Liver (tissue), 9 donors: Measurements from ENCODE around the gene SCGB3A1. TPM values are rescaled to one million over a fixed set of nuclear protein-coding genes. Genes with fewer than 3 reads are reported as not detected.

Experiments
- DNase-seq: peaks from one replicate; pipeline ENCODE4 v3.0.0-alpha.2; 2017; ENCODE audit warnings: low spot score
- H3K27ac ChIP-seq, 2 donors: one replicate each; pipeline ENCODE4 v1.7.0; 2013; ENCODE audit warnings: inconsistent platforms in 2 of 2, low read length in 2 of 2, control low read depth in 1 of 2, low read depth in 1 of 2, mild to moderate bottlenecking in 1 of 2
- H3K27me3 ChIP-seq, 4 donors: one replicate each; pipeline versions ENCODE4 v1.6.1 to v1.7.0; 2013; ENCODE audit warnings: low read length in 3 of 4, inconsistent platforms in 1 of 4, mild to moderate bottlenecking in 1 of 4, moderate library complexity in 1 of 4; ENCODE audit not compliant: control insufficient read depth in 4 of 4, insufficient read depth in 4 of 4
- H3K36me3 ChIP-seq, 4 donors: one replicate each; pipeline versions ENCODE4 v1.6.1 to v1.7.0; 2013; ENCODE audit warnings: low read length in 3 of 4, mild to moderate bottlenecking in 3 of 4, low read depth in 1 of 4, moderate library complexity in 1 of 4; ENCODE audit not compliant: control insufficient read depth in 4 of 4, insufficient read depth in 3 of 4
- H3K4me1 ChIP-seq, 4 donors: one replicate each; pipeline versions ENCODE4 v1.6.1 to v1.7.0; 2013; ENCODE audit warnings: low read length in 3 of 4, mild to moderate bottlenecking in 3 of 4, moderate library complexity in 1 of 4; ENCODE audit not compliant: control insufficient read depth in 4 of 4, insufficient read depth in 4 of 4
- H3K4me3 ChIP-seq, 3 donors: one replicate each; pipeline versions ENCODE4 v1.6.1 to v1.7.0; 2013; ENCODE audit warnings: low read length in 3 of 3, control low read depth in 1 of 3, low read depth in 1 of 3, mild to moderate bottlenecking in 1 of 3
- H3K9ac ChIP-seq, 2 donors: one replicate each; pipeline ENCODE4 v1.7.0; 2013; ENCODE audit warnings: low read length in 2 of 2, mild to moderate bottlenecking in 2 of 2, moderate library complexity in 2 of 2, control low read depth in 1 of 2, low read depth in 1 of 2
- H3K9me3 ChIP-seq, 4 donors: one replicate each; pipeline versions ENCODE4 v1.6.1 to v1.7.0; 2013; ENCODE audit warnings: low read length in 3 of 4; ENCODE audit not compliant: control insufficient read depth in 4 of 4
- CTCF ChIP-seq: fragments of 150-350 bp; IDR thresholded peaks from 2 replicates; pipeline ENCODE4 v1.5.1; 2017; ENCODE audit warnings: improper control_type of control experiment, low read depth, low read length; ENCODE audit not compliant: missing input control
- EGR1 ChIP-seq, 2 donors: IDR thresholded peaks; 2 replicates each; pipeline ENCODE4 v1.6.1; 2016 to 2018; ENCODE audit warnings: antibody characterized with exemption in 2 of 2, low read depth in 2 of 2
- FOXA1 ChIP-seq: IDR thresholded peaks from 2 replicates; pipeline ENCODE4 v1.6.1; 2016; ENCODE audit warnings: antibody characterized with exemption
- FOXA2 ChIP-seq: IDR thresholded peaks from 2 replicates; pipeline ENCODE4 v1.6.1; 2016; ENCODE audit warnings: antibody characterized with exemption
- GABPA ChIP-seq, 2 donors: IDR thresholded peaks in 1 of 2; conservative IDR thresholded peaks in 1 of 2; 2 replicates each; pipeline ENCODE4 v1.6.1; 2016; ENCODE audit warnings: antibody characterized with exemption in 2 of 2, mild to moderate bottlenecking in 1 of 2, moderate library complexity in 1 of 2
- HNF4A ChIP-seq, 2 donors: conservative IDR thresholded peaks; 2 replicates each; pipeline ENCODE4 v1.6.1; 2016; ENCODE audit warnings: antibody characterized with exemption in 2 of 2, mild to moderate bottlenecking in 2 of 2
- HNF4G ChIP-seq: IDR thresholded peaks from 2 replicates; pipeline ENCODE4 v1.6.1; 2016; ENCODE audit warnings: antibody characterized with exemption
- NR2F2 ChIP-seq: IDR thresholded peaks from 2 replicates; pipeline ENCODE4 v1.6.1; 2016; ENCODE audit warnings: antibody characterized with exemption
- RXRA ChIP-seq, 2 donors: IDR thresholded peaks; 2 replicates each; pipeline ENCODE4 v1.6.1; 2017 to 2018; ENCODE audit warnings: antibody characterized with exemption in 2 of 2, mild to moderate bottlenecking in 1 of 2
- SP1 ChIP-seq: IDR thresholded peaks from 2 replicates; pipeline ENCODE4 v1.6.1; 2018; ENCODE audit warnings: antibody characterized with exemption, mild to moderate bottlenecking
- TAF1 ChIP-seq: conservative IDR thresholded peaks from 2 replicates; pipeline ENCODE4 v1.6.1; 2016; ENCODE audit warnings: antibody characterized with exemption, mild to moderate bottlenecking
- YY1 ChIP-seq: IDR thresholded peaks from 2 replicates; pipeline ENCODE4 v1.6.1; 2016; ENCODE audit warnings: antibody characterized with exemption, mild to moderate bottlenecking
- WGBS: extraction: QIAGEN DNeasy Blood & Tissue Kit; methylation state at CpG from one replicate; pipeline ENCODE4 v1.1.7; 2013; 5-methylcytosine and 5-hydroxymethylcytosine counted together
- polyA plus RNA-seq, 2 donors: library from polyadenylated mRNA; stranded (reverse) in 1 of 2; unstranded in 1 of 2; fragments of 200-250 nt in 1 of 2; fragments of >200 nt in 1 of 2; fragmentation: Nextera tagmentation in 1 of 2; extraction: Ambion mirVana in 1 of 2; gene quantifications; one replicate each; pipeline versions ENCODE4 v1.2.1 to v1.2.3, GENCODE V29; 2013 to 2015
- total RNA-seq, 2 donors: library from RNA; depleted of rRNA; stranded (reverse); fragments of >200 nt; gene quantifications; one replicate each; pipeline ENCODE4 v1.2.3, GENCODE V29; 2014
- TF ChIP-seq, protein P1 (sequence below): IDR thresholded peaks from 2 replicates; pipeline ENCODE4 v1.6.1; 2016; ENCODE audit warnings: antibody characterized with exemption
- TF ChIP-seq, protein P2 (sequence below): IDR thresholded peaks from 2 replicates; pipeline ENCODE4 v1.6.1; 2016; ENCODE audit warnings: antibody characterized with exemption
- TF ChIP-seq, protein P3 (sequence below): IDR thresholded peaks from 2 replicates; pipeline ENCODE4 v1.6.1; 2016; ENCODE audit warnings: antibody characterized with exemption
- TF ChIP-seq, protein P4 (sequence below): IDR thresholded peaks from 2 replicates; pipeline ENCODE4 v1.6.1; 2016; ENCODE audit warnings: antibody characterized with exemption, mild to moderate bottlenecking
- donor health status: healthy.
- donor health status: healthy.
- donor health status: healthy.
- donor health status: healthy.
- donor health status: healthy.

Gene SCGB3A1
- total and polyA plus RNA-seq, 4 donors, result 1.5 TPM; not detected in 2

- TF ChIP-seq CTCF (no peak), RXRA (IDR thresholded peaks at IDR 0.05) (no peak)
These were observed 28.7 kb upstream of the SCGB3A1 start (continued) for GRCh38 chr5:180620014-180620413.

GRCh38 chr5:180619563-180619915 lies 28.2 kb upstream of the SCGB3A1 start:
- peaks cover 3 to 8% (median 4%) of the 10 kb centered on the region in 4 donors for H3K4me1 ChIP-seq
- H3K9me3 ChIP-seq, result no peaks in the 10 kb centered on the region
- H3K27me3 ChIP-seq, result peaks cover 0 to 10% (median 0%) of the 10 kb centered on the region in 4 donors
- H3K9ac ChIP-seq, result no peak overlapping the region
- TF ChIP-seq NR2F2 (no peak), FOXA2 (no peak), EGR1 (IDR thresholded peaks at IDR 0.05; ENCODE audit: low read depth in 2 of 2) (no peak), FOXA1 (no peak)
- TF ChIP-seq, protein P1, sequence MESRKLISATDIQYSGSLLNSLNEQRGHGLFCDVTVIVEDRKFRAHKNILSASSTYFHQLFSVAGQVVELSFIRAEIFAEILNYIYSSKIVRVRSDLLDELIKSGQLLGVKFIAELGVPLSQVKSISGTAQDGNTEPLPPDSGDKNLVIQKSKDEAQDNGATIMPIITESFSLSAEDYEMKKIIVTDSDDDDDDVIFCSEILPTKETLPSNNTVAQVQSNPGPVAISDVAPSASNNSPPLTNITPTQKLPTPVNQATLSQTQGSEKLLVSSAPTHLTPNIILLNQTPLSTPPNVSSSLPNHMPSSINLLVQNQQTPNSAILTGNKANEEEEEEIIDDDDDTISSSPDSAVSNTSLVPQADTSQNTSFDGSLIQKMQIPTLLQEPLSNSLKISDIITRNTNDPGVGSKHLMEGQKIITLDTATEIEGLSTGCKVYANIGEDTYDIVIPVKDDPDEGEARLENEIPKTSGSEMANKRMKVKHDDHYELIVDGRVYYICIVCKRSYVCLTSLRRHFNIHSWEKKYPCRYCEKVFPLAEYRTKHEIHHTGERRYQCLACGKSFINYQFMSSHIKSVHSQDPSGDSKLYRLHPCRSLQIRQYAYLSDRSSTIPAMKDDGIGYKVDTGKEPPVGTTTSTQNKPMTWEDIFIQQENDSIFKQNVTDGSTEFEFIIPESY, result no peak
- 79% methylated on average over 22 of the region's 22 CpGs for WGBS
- no peak overlapping the region for H3K27ac ChIP-seq
- no peak for DNase-seq
- no peak overlapping the region for H3K4me3 ChIP-seq
- H3K36me3 ChIP-seq, result no peaks in the 10 kb centered on the region

- H3K4me1 ChIP-seq, result peaks cover 3 to 8% (median 4%) of the 10 kb centered on the region in 4 donors
- no peak overlapping the region for H3K27ac ChIP-seq
- TF ChIP-seq FOXA2 (no peak), YY1 (no peak), CTCF (no peak), FOXA1 (no peak), EGR1 (IDR thresholded peaks at IDR 0.05; ENCODE audit: low read depth in 2 of 2) (no peak), SP1 (no peak), HNF4A (conservative IDR thresholded peaks at IDR 0.05) (no peak), GABPA (IDR thresholded peaks at IDR 0.05 in 1 of 2, conservative IDR thresholded peaks at IDR 0.05 in 1 of 2) (no peak), TAF1 (no peak), HNF4G (no peak), NR2F2 (no peak)
- TF ChIP-seq, protein P2, sequence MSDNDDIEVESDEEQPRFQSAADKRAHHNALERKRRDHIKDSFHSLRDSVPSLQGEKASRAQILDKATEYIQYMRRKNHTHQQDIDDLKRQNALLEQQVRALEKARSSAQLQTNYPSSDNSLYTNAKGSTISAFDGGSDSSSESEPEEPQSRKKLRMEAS, result no peak
- TF ChIP-seq, protein P3, sequence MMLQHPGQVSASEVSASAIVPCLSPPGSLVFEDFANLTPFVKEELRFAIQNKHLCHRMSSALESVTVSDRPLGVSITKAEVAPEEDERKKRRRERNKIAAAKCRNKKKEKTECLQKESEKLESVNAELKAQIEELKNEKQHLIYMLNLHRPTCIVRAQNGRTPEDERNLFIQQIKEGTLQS, result no peak
- TF ChIP-seq, protein P4, sequence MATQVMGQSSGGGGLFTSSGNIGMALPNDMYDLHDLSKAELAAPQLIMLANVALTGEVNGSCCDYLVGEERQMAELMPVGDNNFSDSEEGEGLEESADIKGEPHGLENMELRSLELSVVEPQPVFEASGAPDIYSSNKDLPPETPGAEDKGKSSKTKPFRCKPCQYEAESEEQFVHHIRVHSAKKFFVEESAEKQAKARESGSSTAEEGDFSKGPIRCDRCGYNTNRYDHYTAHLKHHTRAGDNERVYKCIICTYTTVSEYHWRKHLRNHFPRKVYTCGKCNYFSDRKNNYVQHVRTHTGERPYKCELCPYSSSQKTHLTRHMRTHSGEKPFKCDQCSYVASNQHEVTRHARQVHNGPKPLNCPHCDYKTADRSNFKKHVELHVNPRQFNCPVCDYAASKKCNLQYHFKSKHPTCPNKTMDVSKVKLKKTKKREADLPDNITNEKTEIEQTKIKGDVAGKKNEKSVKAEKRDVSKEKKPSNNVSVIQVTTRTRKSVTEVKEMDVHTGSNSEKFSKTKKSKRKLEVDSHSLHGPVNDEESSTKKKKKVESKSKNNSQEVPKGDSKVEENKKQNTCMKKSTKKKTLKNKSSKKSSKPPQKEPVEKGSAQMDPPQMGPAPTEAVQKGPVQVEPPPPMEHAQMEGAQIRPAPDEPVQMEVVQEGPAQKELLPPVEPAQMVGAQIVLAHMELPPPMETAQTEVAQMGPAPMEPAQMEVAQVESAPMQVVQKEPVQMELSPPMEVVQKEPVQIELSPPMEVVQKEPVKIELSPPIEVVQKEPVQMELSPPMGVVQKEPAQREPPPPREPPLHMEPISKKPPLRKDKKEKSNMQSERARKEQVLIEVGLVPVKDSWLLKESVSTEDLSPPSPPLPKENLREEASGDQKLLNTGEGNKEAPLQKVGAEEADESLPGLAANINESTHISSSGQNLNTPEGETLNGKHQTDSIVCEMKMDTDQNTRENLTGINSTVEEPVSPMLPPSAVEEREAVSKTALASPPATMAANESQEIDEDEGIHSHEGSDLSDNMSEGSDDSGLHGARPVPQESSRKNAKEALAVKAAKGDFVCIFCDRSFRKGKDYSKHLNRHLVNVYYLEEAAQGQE, result no peak
- TF ChIP-seq, protein P1, result no peak
- DNase-seq, result no peak
- WGBS, result 21% methylated on average over 90 of the region's 90 CpGs
- H3K4me3 ChIP-seq, result peak overlapping the region in 1 of 3 donors; percentile 23
- no peaks in the 10 kb centered on the region for H3K9me3 ChIP-seq
- no peaks in the 10 kb centered on the region for H3K36me3 ChIP-seq
- peaks cover 0 to 10% (median 0%) of the 10 kb centered on the region in 4 donors for H3K27me3 ChIP-seq
- H3K9ac ChIP-seq, result no peak overlapping the region
These were observed 27.7 kb upstream of the SCGB3A1 start for GRCh38 chr5:180618829-180619562.
